ENCODE data around the gene SLC31A1. TPM values are rescaled to one million over a fixed set of nuclear protein-coding genes. Genes with fewer than 3 reads are reported as not detected.
"Not testable (repeated sequence)": the region's sequence is repeated elsewhere in the genome, so short reads cannot be mapped to it uniquely, and the experiment has no call there.

SLC31A1 gene
- total RNA-seq, 2 donors from 2014 or later = 6.7 to 7.9 TPM

DNA sequence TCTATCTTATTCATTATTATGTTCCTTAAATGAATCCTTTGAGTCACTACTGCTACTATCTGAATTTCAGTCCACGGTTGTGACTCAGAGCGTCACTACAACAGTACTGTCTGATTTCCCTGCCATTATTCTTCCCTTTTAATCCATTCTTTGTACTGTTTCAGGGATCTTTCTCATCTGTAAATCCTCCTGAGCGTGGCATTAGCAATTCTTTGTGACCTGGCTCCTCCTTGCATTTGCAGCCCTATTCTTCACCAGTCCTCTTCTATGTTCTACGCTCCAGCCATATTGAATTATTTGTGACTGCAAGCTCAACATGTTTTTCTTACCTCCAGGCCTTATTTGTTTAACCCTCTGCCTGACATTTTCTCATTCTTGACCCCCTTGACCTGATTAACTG lies 60.0 kb downstream of the SLC31A1 start:
- WGBS, 2 donors = 95% methylated on average over 4 of the region's 4 CpGs
- ATAC-seq (no peak), DNase-seq (no peak)
- H3K9me3 ChIP-seq = no peaks in the 10 kb centered on the region
- H3K4me3 ChIP-seq = no peak overlapping the region
- no peaks in the 10 kb centered on the region for H3K27me3 ChIP-seq
- TF ChIP-seq POLR2A (IDR thresholded peaks at IDR 0.05) = no peak
- TF ChIP-seq, protein P1, sequence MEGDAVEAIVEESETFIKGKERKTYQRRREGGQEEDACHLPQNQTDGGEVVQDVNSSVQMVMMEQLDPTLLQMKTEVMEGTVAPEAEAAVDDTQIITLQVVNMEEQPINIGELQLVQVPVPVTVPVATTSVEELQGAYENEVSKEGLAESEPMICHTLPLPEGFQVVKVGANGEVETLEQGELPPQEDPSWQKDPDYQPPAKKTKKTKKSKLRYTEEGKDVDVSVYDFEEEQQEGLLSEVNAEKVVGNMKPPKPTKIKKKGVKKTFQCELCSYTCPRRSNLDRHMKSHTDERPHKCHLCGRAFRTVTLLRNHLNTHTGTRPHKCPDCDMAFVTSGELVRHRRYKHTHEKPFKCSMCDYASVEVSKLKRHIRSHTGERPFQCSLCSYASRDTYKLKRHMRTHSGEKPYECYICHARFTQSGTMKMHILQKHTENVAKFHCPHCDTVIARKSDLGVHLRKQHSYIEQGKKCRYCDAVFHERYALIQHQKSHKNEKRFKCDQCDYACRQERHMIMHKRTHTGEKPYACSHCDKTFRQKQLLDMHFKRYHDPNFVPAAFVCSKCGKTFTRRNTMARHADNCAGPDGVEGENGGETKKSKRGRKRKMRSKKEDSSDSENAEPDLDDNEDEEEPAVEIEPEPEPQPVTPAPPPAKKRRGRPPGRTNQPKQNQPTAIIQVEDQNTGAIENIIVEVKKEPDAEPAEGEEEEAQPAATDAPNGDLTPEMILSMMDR (IDR thresholded peaks at IDR 0.05) = no peak
- intact Hi-C loops (cut with DNase I) = no loop called here
- H3K27ac ChIP-seq = no peak overlapping the region
- peaks cover 7% of the 10 kb centered on the region for H3K4me1 ChIP-seq
- peaks cover 23 to 29% of the 10 kb centered on the region in 2 donors for H3K36me3 ChIP-seq (replicated peaks in 1 of 2; ENCODE audit: insufficient read depth in 1 of 2, low read depth in 2 of 2)

DNA sequence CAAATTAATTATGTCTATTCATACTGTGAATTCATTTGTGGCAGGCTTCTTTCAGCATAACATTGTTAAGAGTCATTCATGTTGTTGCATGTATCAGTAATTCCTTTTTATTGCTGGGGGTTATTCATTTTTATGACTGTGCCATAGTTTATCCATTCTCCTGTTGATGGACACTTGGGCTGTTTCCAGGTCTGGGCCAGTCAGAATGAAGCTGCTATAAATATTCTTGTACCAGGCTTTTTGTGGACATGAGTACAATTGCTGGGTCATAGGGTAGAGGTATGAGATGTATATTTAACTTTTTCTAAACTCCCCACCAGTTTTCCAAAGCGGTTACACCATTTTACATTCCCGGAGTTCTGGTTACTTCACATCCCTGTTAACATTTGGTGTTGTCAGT lies 67.7 kb downstream of the SLC31A1 start:
- ATAC-seq = no peak

DNA sequence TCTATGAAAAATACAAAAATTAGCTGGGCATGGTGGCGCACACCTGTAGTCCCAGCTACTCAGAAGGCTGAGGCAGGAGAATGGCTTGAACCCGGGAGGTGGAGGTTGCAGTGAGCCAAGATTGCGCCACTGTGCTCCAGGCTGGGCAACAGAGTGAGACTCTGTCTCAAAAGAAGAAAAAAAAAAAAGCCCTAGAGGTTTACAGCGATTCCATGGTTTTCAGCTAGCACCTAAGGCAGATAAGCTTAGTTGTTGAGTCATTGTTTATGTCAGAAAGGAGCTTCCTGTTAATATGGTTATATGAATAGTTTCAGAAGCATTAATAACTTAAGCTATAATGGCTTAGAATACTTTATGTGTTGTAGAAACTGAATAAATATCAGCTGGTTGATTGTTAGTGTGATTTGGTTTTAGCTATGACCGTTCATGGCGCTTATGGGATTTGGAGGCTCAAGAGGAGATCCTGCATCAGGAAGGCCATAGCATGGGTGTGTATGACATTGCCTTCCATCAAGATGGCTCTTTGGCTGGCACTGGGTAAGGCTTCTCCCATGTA lies 68.8 kb downstream of the SLC31A1 start:
- Histone ChIP-seq H3K4me1 (no peaks in the 10 kb centered on the region), H3K9me3 (no peaks in the 10 kb centered on the region), H3K4me3 (no peak overlapping the region), H3K27ac (no peak overlapping the region), H3K27me3 (no peaks in the 10 kb centered on the region), H3K36me3 (replicated peaks in 1 of 2; ENCODE audit: insufficient read depth in 1 of 2, low read depth in 2 of 2) (peaks cover 5 to 48% of the 10 kb centered on the region in 2 donors)
- 87 to 91% methylated on average over 6 of the region's 6 CpGs for WGBS, 2 donors
- DNase-seq (no peak), ATAC-seq (no peak)
- no peak for TF ChIP-seq POLR2A (IDR thresholded peaks at IDR 0.05)
- TF ChIP-seq, protein P1 (IDR thresholded peaks at IDR 0.05) = no peak
- intact Hi-C loops (cut with DNase I) = no loop called here

More for the DNA sequence above, 67.7 kb downstream of the SLC31A1 start:
- 93 to 98% methylated on average over 2 of the region's 2 CpGs for WGBS, 2 donors
- DNase-seq = no peak
- no peaks in the 10 kb centered on the region for H3K27me3 ChIP-seq
- peaks cover 12 to 54% of the 10 kb centered on the region in 2 donors for H3K36me3 ChIP-seq (replicated peaks in 1 of 2; ENCODE audit: insufficient read depth in 1 of 2, low read depth in 2 of 2)
- H3K9me3 ChIP-seq = no peaks in the 10 kb centered on the region
- TF ChIP-seq, protein P1 (IDR thresholded peaks at IDR 0.05) = no peak
- TF ChIP-seq POLR2A (IDR thresholded peaks at IDR 0.05) = no peak
- no peak overlapping the region for H3K27ac ChIP-seq
- H3K4me1 ChIP-seq = no peaks in the 10 kb centered on the region
- intact Hi-C loops (cut with DNase I) = no loop called here
- no peak overlapping the region for H3K4me3 ChIP-seq

DNA sequence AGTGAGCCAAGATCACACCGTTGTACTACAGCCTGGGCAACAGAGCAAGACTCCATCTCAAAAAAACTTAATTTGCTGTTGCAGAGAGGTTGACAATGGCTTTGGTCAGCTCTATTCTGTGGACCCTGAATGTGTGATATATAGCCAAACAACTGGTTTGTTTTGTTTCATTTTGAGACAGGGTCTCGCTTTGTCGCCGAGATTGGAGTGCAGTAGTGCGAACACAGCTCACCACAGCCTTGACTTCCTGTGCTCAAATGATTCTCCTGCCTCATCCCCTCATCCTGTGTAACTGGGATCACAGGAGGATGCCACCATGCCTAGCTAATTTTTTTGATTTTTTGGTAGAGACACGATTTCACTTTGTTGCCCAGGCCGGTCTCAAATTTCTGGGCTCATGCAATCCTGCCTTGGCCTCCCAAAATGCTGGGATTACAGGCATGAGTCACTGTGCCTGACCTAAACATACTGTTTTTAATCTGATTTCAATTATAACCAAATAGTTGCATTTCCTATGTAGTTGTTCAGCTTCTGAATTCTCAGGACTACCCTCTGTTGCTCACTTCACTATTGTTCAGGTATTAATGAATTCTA lies 72.0 kb downstream of the SLC31A1 start:
- TF ChIP-seq, protein P1 (IDR thresholded peaks at IDR 0.05) = no peak
- H3K27ac ChIP-seq = no peak overlapping the region
- no peak overlapping the region for H3K4me3 ChIP-seq
- peaks cover 0 to 31% of the 10 kb centered on the region in 2 donors for H3K36me3 ChIP-seq (replicated peaks in 1 of 2; ENCODE audit: insufficient read depth in 1 of 2, low read depth in 2 of 2)
- no peaks in the 10 kb centered on the region for H3K4me1 ChIP-seq
- DNase-seq (no peak), ATAC-seq (no peak)
- 76 to 83% methylated on average over 7 of the region's 7 CpGs for WGBS, 2 donors
- intact Hi-C loops (cut with DNase I) = no loop called here
- no peaks in the 10 kb centered on the region for H3K27me3 ChIP-seq
- no peaks in the 10 kb centered on the region for H3K9me3 ChIP-seq

DNA sequence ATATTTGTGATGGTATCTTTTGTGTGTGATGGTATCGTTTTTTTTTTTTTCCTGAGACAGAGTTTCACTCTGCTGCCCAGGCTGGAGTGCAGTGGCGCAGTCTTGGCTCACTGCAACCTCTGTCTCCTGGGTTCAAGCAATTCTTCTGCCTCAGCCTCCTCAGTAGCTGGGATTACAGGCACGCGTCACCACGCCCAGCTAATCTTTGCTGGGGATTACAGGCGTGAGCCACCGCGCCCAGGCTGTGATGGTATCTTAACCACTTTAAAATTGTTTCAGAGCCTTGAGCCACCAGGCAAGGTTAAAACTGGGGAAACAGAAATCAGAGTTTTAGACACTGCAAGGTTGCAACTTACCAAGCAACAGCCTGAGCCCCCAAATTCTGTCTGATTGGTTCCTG lies 74.9 kb downstream of the SLC31A1 start:
- H3K9me3 ChIP-seq; intact Hi-C loops (cut with DNase I); H3K4me3 ChIP-seq; H3K4me1 ChIP-seq; H3K27ac ChIP-seq; DNase-seq; ATAC-seq; H3K27me3 ChIP-seq: not testable (repeated sequence)
- WGBS, 2 donors = 72 to 78% methylated on average over 8 of the region's 8 CpGs
- peaks cover 0 to 11% of the 10 kb centered on the region in 2 donors for H3K36me3 ChIP-seq (replicated peaks in 1 of 2; ENCODE audit: insufficient read depth in 1 of 2, low read depth in 2 of 2)

Data from body of pancreas (tissue), 4 donors.